ENCODE results near the gene ATMIN. TPM values are rescaled to one million over a fixed set of nuclear protein-coding genes. Genes with fewer than 3 reads are reported as not detected.

The ATMIN gene
- total and polyA plus RNA-seq, 2 of the 13 experiments (the other 11 are each of a cell fraction or from before 2014, with no cell fraction given) = 34.6 to 60.4 TPM

DNA sequence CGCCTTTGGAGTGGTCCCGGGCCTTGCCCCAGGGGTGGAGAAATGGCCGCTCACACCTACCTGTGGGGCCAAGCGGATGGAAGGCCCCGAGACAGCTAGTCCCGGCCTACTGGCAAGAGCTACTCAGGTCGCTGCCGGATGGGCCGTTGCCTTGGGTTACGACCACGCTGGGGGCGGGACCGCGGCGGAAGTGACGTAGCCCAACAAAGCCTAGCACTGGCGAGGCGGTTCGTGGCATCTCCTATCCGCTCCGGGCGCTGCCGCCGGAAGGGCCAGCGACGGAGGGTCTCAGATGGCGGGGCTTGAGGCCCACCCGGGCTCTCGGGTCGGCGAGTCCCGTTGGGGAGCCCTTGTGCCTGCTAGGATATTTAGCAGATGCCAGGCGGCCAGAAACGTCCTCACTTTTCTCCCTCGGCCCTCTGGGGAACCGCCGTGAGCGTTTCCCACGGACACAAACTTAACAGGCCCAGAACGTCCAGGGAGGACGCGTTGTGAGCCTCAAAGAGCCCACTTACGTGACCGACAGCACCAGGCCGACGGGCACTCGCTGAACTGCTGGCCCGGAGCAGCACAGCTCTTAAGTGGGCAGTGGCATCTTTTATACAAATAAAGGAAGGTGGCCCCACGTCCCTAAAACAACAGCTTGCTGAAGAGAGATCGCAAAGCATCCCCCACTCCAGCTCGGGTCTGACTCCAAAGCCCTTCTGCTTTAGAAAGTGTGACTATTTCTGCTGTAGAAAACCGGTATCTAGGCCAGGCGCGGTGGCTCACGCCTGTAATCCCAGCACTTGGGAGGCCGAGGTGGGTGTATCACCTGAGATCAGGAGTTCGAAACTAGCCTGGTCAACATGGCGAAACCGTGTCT lies 41.7 kb downstream of the ATMIN start, which contains the start of gene C16orf46 (continued):
- TF ChIP-seq, protein P1, sequence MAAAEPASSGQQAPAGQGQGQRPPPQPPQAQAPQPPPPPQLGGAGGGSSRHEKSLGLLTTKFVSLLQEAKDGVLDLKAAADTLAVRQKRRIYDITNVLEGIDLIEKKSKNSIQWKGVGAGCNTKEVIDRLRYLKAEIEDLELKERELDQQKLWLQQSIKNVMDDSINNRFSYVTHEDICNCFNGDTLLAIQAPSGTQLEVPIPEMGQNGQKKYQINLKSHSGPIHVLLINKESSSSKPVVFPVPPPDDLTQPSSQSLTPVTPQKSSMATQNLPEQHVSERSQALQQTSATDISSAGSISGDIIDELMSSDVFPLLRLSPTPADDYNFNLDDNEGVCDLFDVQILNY (CRISPR knock-in tag; conservative IDR thresholded peaks at IDR 0.05) = peak; percentile 53
- TF ChIP-seq ZNF337 (CRISPR knock-in tag; IDR thresholded peaks at IDR 0.05; ENCODE audit: borderline replicate concordance, low read depth) = peak; percentile 92
- no peak for TF ChIP-seq HNRNPUL1 (IDR thresholded peaks at IDR 0.05; ENCODE audit: low read depth, low read length)
- TF ChIP-seq ZNF670 (CRISPR knock-in tag; IDR thresholded peaks at IDR 0.05; ENCODE audit: borderline replicate concordance) = peak; percentile 72; the same call in 1 of the 2 replicates
- TF ChIP-seq SYNCRIP (IDR thresholded peaks at IDR 0.05; ENCODE audit: insufficient read depth, low read depth, low read length) = no peak
- peak; percentile 95 for TF ChIP-seq ZNF616 (CRISPR knock-in tag; IDR thresholded peaks at IDR 0.05; ENCODE audit: low read depth)
- TF ChIP-seq, protein P2, sequence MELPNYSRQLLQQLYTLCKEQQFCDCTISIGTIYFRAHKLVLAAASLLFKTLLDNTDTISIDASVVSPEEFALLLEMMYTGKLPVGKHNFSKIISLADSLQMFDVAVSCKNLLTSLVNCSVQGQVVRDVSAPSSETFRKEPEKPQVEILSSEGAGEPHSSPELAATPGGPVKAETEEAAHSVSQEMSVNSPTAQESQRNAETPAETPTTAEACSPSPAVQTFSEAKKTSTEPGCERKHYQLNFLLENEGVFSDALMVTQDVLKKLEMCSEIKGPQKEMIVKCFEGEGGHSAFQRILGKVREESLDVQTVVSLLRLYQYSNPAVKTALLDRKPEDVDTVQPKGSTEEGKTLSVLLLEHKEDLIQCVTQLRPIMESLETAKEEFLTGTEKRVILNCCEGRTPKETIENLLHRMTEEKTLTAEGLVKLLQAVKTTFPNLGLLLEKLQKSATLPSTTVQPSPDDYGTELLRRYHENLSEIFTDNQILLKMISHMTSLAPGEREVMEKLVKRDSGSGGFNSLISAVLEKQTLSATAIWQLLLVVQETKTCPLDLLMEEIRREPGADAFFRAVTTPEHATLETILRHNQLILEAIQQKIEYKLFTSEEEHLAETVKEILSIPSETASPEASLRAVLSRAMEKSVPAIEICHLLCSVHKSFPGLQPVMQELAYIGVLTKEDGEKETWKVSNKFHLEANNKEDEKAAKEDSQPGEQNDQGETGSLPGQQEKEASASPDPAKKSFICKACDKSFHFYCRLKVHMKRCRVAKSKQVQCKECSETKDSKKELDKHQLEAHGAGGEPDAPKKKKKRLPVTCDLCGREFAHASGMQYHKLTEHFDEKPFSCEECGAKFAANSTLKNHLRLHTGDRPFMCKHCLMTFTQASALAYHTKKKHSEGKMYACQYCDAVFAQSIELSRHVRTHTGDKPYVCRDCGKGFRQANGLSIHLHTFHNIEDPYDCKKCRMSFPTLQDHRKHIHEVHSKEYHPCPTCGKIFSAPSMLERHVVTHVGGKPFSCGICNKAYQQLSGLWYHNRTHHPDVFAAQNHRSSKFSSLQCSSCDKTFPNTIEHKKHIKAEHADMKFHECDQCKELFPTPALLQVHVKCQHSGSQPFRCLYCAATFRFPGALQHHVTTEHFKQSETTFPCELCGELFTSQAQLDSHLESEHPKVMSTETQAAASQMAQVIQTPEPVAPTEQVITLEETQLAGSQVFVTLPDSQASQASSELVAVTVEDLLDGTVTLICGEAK (IDR thresholded peaks at IDR 0.05) = peak; percentile 64
- TF ChIP-seq, protein P2 (CRISPR knock-in tag; IDR thresholded peaks at IDR 0.05) = peak; percentile 76; the same call in 1 of the 2 replicates
- TF ChIP-seq YEATS4 (CRISPR knock-in tag; IDR thresholded peaks at IDR 0.05; ENCODE audit: borderline replicate concordance) = peak; percentile 96
- TF ChIP-seq ZNF207 (IDR thresholded peaks at IDR 0.05; ENCODE audit: borderline replicate concordance) = no peak
- peak; percentile 60 for TF ChIP-seq FOXK1 (CRISPR knock-in tag; IDR thresholded peaks at IDR 0.05; ENCODE audit: borderline replicate concordance, low read depth)
- TF ChIP-seq PAWR (CRISPR knock-in tag; IDR thresholded peaks at IDR 0.05; ENCODE audit: borderline replicate concordance) = no peak
- TF ChIP-seq ZNF30 (CRISPR knock-in tag; IDR thresholded peaks at IDR 0.05) = no peak
- peak; percentile 96 for TF ChIP-seq SIN3A (IDR thresholded peaks at IDR 0.05; ENCODE audit: borderline replicate concordance, low read depth, low read length)
- peak; percentile 98 for TF ChIP-seq SMAD1 (CRISPR knock-in tag; IDR thresholded peaks at IDR 0.05; ENCODE audit: borderline replicate concordance, low read depth)
- no peak; the same call in 1 of the 2 replicates for TF ChIP-seq ZNF775 (CRISPR knock-in tag; IDR thresholded peaks at IDR 0.05; ENCODE audit: borderline replicate concordance)
- TF ChIP-seq ZNF510 (CRISPR knock-in tag; IDR thresholded peaks at IDR 0.05; ENCODE audit: low read depth) = no peak; the same call in 1 of the 2 replicates
